DMS 273 (cell line): ENCODE measurements around the gene FBXL13.
A peak's percentile ranks its signal among the peaks of the same experiment; 100 is the strongest.
"Not testable (repeated sequence)": the region's sequence is repeated elsewhere in the genome, so short reads cannot be mapped to it uniquely, and the experiment has no call there.

ENCODE experiments used
- DNase-seq: peaks from one replicate; lab custom pipeline; 2025; ENCODE audit not compliant: unreplicated experiment; lab: John Stamatoyannopoulos, UW

The FBXL13 gene

GRCh38 chr7:102988088-102988487 is 86.5 kb downstream of the FBXL13 start:
- no peak for DNase-seq

GRCh38 chr7:102985176-102985783 is 89.3 kb downstream of the FBXL13 start:
- no peak for DNase-seq

DNA sequence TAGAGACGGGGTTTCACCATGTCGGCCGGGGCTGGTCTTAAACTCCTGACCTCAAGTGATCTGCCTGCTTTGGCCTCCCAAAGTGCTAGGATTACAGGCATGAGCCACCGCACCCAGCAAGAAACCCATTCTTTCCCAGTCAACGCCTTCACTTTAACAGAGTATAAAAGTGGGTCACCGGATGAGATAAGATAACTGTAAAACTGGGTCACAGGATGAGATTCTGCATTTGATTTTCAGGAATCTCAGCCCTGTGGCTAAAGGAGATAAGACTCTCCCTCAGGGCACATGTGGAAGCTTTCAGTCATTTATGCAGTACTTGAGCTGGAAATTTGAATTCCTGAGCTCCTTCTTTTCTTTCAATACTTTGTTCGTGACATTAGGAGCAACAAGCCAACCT is 91.0 kb downstream of the FBXL13 start:
- DNase-seq, result no peak

- DNase-seq, result no peak
These were observed 92.4 kb downstream of the FBXL13 start for GRCh38 chr7:102982235-102982634.

DNA sequence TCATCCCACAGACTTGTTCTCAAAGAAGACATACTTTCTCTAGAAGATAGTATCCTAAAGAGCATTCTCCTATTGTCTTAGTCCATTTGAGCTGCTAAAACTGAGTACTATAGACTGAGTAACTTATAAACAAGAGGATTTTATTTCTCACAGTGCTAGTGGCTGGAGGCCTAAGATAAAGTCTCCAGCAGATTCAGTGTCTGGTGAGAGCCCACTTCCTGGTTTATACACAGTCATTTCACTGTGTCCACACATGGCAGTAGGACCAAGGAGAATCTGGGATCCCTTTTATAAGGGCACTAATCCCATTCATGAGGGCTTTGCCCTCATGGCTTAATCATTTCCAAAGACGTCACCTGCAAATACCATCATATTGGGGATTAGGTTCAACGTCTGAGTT is 93.1 kb downstream of the FBXL13 start:
- no peak for DNase-seq

DNA sequence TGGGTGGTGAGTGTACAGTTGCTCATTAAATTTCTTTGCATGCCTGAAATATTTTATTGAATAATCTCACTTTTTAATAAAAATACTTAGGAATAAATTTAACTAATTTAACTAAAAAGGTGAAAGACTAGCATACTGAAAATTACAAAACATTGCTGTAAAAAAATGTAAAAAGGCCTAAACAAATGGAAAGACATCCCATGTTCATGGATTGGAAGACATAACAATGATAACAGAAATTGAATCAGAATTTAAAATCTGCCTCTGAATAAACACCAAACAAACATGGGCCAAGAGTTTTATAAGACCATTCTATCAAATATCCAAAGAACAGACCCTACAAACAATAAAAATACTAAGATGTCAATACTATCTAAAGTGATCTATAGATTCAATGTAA is 94.9 kb downstream of the FBXL13 start:
- no peak for DNase-seq

- DNase-seq, result no peak
These were observed 96.3 kb downstream of the FBXL13 start for GRCh38 chr7:102978284-102978683.

DNA sequence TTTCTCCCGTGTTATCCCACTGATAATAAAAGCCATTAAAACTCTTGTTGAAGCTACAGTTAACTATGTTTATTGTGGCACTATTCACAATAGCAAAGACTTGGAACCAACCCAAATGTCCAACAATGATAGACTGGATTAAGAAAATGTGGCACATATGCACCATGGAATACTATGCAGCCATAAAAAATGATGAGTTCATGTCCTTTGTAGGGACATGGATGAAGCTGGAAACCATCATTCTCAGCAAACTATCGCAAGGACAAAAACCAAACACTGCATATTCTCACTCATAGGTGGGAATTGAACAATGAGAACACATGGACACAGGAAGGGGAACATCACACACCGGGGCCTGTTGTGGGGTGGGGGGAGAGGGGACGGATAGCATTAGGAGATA is 97.0 kb downstream of the FBXL13 start:
- not testable (repeated sequence) for DNase-seq

DNA sequence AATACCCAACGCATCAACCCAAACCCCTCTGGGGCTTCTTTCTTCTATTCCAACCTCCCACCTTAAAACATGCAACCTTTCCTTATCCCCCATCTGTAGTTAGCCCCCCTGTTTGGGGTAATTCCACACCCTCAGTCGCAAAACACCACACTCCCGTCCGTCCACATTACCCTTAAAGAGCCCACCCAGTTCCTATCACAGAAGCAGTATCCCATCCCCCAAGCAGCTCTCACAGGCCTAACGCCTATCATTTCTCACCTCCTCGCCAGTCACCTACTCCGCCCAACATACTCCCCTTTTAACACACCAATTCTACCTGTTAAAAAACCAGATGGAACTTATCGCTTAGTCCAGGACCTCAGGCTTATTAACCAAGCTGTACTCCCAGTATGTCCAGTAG is 98.1 kb downstream of the FBXL13 start:
- no peak for DNase-seq

GRCh38 chr7:102975854-102976253 is 98.7 kb downstream of the FBXL13 start:
- DNase-seq, result no peak

DNA sequence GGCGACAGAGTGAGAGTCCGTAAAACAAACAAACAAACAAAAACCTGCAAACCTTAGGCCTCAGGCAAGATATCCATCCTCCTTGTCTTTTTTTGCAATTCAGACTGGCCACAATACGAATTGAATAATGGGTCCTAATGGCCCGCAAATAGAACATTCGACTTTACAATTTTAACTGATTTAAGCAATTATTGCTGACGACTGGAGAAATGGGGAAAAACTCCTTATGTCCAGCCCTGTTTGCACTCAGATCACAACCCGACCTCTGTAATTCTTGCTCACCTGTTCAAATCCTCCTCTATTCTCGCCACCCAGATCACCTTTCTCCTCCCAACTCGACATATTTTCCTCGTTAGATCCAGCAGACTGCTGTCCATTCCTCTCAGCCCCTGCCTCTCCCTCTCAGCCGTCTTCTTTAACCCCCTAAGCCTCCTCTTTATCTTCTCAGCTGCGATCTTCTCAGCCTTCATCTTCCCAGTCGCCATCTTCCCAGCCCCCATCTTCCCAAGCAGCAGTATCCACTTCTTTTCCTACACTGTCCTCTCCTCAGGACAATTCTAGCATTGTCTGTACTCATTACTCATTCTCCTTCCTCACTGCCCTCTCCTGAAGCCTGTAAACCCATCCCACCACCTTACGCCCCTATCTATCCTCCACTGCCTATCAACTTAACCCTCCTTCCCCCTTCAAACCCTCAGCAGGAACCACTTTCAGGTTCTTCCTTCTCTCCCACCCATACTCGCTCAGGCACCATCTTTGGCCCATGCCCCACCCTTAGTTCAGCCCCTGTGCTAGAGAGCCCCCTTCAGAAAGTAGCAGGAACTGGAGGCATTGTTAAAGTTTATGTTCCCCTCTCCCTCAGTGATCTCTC is 100.0 kb downstream of the FBXL13 start:
- peak; percentile 40 for DNase-seq

DNA sequence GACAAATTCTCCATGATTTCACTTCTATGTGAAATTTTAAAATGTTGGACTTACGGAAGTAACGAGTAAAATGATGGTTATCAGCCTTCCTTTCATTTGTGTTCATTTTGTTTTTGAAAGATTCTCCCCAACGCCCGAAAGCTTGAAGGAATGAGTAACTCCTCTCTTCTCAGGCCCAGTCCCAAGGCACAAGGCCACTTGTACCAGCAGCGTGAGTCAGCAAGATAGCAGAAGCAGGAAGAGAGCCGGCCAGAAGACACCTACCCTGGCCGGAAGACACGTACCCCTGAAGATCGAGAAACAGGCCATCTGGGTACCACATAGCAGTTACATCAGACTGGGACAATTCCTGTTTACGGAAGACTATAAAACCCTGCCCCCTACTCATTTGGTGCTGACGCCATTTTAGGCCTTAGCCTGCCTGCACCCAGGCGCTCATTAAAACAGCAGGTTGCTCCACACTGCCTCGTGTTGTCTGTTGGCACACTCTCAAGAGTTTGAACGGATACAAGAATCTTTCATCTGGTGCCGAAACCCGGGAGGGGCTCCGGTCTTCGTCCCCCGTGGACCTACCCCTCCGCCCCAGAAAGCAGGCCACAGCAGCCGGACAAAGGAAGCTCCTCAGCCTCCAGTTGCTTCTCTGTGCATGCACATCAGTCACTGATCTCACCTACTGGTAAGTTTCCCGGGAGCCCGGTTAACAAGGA is 101.3 kb downstream of the FBXL13 start:
- no peak for DNase-seq

- DNase-seq, result no peak
These were observed 106.8 kb downstream of the FBXL13 start for GRCh38 chr7:102967798-102968197.

DNA sequence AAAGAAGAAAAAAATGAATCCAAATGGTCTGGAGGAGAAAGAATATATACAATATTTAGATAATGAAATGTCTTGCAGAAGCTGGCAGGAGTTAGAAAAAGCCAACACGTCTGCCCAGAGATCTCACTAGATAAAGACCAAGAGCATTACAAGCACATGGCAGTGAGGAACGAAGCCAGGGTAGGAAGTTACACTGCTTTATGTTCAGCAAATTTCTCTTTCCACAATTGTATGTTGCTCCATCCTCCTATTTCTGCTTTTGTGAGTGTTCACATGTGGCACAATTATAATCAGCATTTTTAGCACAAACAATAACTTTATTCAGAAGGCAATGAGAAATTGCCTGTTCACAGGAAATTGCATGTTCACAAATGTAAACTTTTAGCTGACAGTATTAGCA is 108.1 kb downstream of the FBXL13 start:
- no peak for DNase-seq

DNA sequence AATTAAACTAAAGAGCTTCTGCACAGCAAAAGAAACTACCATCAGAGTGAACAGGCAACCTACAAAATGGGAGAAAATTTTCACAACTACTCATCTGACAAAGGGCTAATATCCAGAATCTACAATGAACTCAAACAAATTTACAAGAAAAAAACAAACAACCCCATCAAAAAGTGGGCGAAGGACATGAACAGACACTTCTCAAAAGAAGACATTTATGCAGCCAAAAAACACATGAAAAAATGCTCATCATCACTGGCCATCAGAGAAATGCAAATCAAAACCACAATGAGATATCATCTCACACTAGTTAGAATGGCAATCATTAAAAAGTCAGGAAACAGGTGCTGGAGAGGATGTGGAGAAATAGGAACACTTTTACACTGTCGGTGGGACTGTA is 112.6 kb downstream of the FBXL13 start:
- DNase-seq, result not testable (repeated sequence)

DNA sequence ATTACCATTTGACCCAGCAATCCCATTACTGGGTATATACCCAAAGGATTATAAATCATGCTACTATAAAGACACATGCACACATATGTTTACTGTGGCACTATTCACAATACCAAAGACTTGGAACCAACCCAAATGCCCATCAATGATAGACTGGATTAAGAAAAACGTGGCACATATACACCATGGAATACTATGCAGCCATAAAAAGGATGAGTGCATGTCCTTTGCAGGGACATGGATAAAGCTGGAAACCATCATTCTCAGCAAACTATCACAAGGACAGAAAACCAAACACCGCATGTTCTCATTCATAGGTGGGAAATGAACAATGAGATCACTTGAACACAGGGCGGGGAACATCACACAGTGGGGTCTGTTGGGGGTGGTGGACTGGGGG is 116.6 kb downstream of the FBXL13 start:
- not testable (repeated sequence) for DNase-seq

DNA sequence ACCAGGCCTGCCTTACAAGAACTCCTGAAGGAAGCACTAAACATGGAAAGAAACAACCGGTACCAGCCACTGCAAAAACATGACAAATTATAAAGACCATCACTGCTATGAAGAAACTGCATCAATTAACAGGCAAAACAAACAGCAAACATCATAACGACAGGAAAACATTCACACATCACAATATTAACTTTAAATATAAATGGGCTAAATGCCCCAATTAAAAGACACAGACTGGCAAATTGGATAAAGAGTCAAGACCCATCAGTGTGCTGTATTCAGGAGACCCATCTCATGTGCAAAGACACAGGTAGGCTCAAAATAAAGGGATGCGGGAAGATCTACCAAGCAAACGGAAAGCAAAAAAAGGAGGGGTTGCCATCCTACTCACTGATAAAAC is 120.2 kb downstream of the FBXL13 start:
- not testable (repeated sequence) for DNase-seq

GRCh38 chr7:102953406-102953805 is 121.2 kb downstream of the FBXL13 start:
- DNase-seq, result no peak

DNA sequence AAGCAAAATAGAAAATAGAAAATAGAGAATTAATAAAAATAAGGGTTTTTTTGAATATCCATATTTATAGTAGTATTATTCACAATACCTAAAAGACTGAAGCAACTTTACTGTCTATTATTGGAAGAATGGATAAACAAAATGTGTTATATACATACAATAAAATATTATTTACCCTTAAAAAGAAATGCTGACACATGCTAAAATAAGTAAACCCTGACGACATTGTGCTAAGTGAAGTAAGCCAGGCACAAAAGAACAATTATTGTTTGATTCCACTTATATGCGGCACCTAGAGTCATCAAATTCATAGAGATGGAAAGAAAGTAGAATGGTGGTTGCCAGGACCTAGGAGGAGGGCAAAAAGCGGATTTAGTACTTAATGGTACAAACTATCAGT is 122.8 kb downstream of the FBXL13 start:
- DNase-seq, result no peak

DNA sequence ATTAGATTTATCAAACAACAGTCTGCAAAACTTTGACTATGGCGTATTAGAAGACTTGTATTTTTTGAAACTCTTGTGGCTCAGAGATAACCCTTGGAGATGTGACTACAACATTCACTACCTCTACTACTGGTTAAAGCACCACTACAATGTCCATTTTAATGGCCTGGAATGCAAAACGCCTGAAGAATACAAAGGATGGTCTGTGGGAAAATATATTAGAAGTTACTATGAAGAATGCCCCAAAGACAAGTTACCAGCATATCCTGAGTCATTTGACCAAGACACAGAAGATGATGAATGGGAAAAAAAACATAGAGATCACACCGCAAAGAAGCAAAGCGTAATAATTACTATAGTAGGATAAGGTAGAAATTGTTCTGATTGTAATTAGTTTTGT is 130.4 kb downstream of the FBXL13 start:
- no peak for DNase-seq

DNA sequence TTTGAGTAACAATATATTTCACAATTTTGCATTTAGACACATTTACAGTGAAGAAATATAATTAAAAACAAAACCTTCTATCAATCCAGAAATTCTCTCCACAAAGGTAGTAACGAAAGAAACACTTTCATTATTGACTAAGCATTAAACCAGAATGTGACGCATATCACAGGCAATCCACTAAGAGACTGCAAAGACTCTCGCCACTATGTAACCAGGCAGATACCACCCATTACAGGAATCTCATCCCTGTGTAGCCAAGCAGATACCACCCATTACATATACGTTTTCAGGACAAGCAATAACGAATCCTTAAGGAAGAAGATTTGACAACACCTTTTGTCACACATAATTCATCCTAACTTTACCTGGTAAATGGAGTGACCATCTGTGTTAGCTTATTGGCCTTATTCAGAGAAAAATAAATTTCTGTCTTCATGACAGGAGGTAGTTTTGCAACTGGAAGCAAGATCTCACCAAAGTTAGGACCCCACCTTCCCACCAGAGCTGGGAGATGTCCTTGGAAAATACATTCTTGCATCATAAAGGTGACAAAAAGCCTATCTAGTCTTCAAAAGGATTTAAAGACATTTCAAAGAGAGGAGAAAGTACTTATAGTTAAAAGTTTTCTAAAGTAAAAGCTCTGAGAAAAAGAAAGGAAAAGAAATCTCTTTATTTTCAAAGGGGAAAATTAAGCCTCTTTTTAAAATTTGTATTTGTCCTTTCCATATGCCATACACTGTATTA is 131.0 kb downstream of the FBXL13 start:
- DNase-seq, result no peak
